PFSK-1 (cell line): Measurements from ENCODE around the gene JAG1.

Source experiments
- FOXP2 ChIP-seq: optimal IDR thresholded peaks from 2 replicates; pipeline ENCODE3; 2011; ENCODE audit warnings: borderline replicate concordance, control low read depth, inconsistent platforms; ENCODE audit not compliant: insufficient read depth; ENCODE audit errors: extremely low read length, extremely low read depth
- POLR2AphosphoS5 ChIP-seq: IDR thresholded peaks from 2 replicates; pipeline ENCODE4 v1.6.1; 2012; ENCODE audit warnings: low read depth, mild to moderate bottlenecking, control low read depth, low read length, moderate library complexity
- SIN3A ChIP-seq: IDR thresholded peaks from 2 replicates; pipeline ENCODE4 v1.6.1; 2012; ENCODE audit warnings: mild to moderate bottlenecking, low read length, moderate library complexity, borderline replicate concordance; ENCODE audit not compliant: insufficient read depth
- TAF1 ChIP-seq: IDR thresholded peaks from 2 replicates; pipeline ENCODE4 v1.6.1; 2012; ENCODE audit warnings: low read length, control low read depth, borderline replicate concordance; ENCODE audit not compliant: insufficient read depth
- TF ChIP-seq, protein P1 (sequence below), 2 experiments: IDR thresholded peaks; 2 replicates each; pipeline versions ENCODE4 v1.6.1 to v1.8.0; 2011 to 2012; ENCODE audit warnings: low read depth in 2 of 2, low read length in 2 of 2, control low read depth in 1 of 2, inconsistent platforms in 1 of 2, mild to moderate bottlenecking in 1 of 2, moderate library complexity in 1 of 2; ENCODE audit not compliant: insufficient read depth in 1 of 2

JAG1 gene

DNA sequence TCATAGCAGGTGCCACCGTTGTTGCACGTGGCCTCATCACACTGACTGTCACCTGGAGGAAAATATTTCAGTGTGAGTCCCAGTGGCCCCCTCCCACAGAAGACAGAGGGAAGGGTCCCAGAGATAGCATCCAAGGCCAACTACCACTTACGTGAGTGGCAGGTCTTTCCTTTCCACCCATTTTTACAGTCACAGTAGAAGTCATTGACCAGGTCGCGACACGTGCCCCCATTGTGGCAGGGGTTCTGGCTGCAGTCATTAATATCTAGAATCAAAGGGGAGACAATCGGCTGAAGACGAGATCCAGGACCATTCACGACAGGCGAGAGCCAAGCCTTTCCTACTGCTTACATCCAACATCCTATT is 28.6 kb downstream of the JAG1 start:
- no peak for TF ChIP-seq SIN3A
- TF ChIP-seq FOXP2: no peak
- no peak for TF ChIP-seq TAF1
- no peak for TF ChIP-seq POLR2AphosphoS5
- TF ChIP-seq, protein P1, sequence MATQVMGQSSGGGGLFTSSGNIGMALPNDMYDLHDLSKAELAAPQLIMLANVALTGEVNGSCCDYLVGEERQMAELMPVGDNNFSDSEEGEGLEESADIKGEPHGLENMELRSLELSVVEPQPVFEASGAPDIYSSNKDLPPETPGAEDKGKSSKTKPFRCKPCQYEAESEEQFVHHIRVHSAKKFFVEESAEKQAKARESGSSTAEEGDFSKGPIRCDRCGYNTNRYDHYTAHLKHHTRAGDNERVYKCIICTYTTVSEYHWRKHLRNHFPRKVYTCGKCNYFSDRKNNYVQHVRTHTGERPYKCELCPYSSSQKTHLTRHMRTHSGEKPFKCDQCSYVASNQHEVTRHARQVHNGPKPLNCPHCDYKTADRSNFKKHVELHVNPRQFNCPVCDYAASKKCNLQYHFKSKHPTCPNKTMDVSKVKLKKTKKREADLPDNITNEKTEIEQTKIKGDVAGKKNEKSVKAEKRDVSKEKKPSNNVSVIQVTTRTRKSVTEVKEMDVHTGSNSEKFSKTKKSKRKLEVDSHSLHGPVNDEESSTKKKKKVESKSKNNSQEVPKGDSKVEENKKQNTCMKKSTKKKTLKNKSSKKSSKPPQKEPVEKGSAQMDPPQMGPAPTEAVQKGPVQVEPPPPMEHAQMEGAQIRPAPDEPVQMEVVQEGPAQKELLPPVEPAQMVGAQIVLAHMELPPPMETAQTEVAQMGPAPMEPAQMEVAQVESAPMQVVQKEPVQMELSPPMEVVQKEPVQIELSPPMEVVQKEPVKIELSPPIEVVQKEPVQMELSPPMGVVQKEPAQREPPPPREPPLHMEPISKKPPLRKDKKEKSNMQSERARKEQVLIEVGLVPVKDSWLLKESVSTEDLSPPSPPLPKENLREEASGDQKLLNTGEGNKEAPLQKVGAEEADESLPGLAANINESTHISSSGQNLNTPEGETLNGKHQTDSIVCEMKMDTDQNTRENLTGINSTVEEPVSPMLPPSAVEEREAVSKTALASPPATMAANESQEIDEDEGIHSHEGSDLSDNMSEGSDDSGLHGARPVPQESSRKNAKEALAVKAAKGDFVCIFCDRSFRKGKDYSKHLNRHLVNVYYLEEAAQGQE (IDR thresholded peaks at IDR 0.05; ENCODE audit: insufficient read depth in 1 of 2, low read depth in 2 of 2, low read length in 2 of 2): no peak

DNA sequence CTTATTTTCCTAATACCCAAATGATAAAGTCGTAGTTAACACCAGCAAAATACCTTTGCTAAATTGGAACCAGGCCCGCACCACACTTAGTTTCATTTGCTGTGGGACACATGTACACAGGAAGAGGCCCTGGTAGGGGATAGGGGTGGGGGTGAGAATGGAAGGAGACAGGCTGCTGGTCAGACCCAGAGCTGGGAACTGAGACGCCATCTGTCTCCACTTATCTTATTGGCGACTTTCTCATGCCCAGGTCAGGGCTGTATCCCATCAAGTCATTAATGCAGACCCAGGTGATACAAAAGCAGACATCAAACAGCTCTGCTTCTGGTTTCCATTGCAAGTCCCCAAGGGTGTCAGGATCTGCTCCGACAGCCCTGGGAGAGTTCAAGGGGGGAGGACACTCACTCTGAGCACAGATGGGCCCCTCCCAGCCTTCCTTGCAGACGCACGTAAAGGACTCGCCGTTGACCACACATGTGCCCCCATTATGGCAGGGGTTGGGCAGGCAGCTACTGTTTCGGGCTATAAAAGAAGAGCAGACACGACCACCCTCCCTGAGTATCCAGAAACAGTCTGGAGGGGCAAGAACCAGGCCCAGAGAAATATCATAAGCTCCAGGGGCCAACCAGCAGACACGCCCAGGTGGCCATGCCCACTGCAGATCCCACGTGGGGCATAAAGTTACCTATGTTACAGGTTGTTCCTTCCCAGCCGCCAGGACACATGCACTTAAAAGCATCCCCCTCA is 29.2 kb downstream of the JAG1 start:
- TF ChIP-seq SIN3A (no peak), POLR2AphosphoS5 (no peak), FOXP2 (no peak), TAF1 (no peak)
- TF ChIP-seq, protein P1 (IDR thresholded peaks at IDR 0.05; ENCODE audit: insufficient read depth in 1 of 2, low read depth in 2 of 2, low read length in 2 of 2): no peak

DNA sequence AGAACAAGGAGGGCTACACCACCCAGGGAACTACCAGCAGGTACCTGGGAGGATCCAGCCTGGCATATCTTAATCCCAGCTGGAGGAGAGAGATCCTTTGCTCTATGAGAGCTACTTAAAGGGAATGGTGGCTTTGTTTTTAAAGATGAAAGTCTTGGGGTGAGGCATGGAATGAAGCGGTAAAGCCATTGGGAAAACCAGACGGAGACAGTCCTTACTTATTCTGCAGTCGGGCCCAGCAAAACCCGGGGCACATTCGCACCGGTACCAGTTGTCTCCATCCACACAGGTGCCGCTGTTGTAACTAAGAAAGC is 30.3 kb downstream of the JAG1 start:
- TF ChIP-seq FOXP2: no peak

DNA sequence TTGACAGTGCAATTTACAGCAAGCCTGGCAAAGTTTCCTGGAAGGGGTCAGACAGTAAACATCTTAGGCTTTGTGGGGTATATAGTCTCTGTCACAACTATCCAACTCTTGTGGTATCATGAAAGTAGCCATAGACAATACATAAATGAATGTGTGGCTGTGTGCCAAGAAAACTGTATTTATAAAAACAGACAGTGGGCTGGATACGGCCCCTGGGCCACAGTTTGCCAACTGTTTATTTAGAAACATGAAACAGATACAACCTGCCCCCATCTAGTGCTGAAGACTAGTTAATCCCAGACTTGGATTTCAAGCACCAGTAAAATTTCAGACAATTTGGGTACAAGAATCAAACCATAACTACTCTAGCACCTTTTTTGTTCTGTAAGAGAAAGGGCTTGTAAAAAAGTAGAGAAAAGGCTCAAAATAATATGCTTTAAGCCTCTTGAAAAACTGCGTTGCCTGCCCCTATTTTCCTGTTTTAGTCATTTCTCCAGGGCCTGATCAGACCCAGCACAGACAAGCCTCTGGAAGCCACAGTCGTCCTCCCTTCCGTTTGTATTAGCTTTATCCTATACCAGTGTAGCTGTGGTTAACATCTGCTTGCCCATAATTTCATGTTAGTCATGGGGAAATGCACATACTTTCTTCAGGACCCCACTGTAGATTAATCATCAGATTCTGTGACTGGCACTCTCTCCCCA is 30.8 kb downstream of the JAG1 start:
- TF ChIP-seq FOXP2: no peak
- no peak for TF ChIP-seq POLR2AphosphoS5
- no peak for TF ChIP-seq TAF1

DNA sequence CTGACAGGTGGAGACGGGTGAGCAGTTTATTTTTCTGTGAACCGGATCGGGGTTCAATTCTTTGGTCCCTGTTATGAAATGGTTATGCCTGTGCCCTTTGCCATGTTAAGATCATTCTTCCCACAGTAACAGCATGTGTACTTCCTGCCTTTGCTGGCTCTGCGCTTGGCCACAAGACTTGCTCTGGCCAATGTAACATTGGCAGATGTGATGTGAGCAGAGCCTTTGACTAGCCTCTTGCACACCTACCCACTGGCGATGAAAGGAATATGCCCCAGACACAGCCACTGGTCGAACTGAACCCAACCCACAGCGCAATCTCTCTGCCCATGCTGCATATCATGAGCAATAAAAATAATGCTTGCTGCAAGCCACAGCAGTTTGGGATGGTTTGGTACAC is 31.9 kb downstream of the JAG1 start:
- TF ChIP-seq, protein P1 (IDR thresholded peaks at IDR 0.05; ENCODE audit: insufficient read depth in 1 of 2, low read depth in 2 of 2, low read length in 2 of 2): no peak
- no peak for TF ChIP-seq FOXP2
- TF ChIP-seq TAF1: no peak
- TF ChIP-seq POLR2AphosphoS5: no peak
- no peak for TF ChIP-seq SIN3A

DNA sequence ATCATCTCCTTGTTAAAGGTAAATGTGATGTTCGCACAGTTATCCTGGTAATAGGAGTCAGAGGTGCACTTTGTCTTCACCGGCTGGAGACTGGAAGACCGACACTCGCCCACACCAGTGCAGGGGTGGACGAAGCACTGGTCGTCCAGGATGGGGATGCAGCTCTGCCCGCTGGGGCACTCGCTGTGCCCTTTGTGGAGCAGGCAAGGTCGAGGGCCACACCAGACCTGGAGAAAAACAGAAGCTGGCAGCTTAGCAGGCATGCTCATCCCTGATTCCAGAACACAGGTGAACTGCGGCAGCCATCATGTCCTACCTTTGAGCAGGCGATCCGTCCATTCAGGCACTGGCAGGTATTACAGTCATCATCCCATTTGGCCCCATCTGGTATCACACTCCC is 32.3 kb downstream of the JAG1 start:
- TF ChIP-seq FOXP2: no peak
- TF ChIP-seq, protein P1 (IDR thresholded peaks at IDR 0.05; ENCODE audit: insufficient read depth in 1 of 2, low read depth in 2 of 2, low read length in 2 of 2): no peak
- TF ChIP-seq SIN3A: no peak
- TF ChIP-seq TAF1: no peak
- TF ChIP-seq POLR2AphosphoS5: no peak
